ENCODE data around the gene RHBDF2. TPM values are rescaled to one million over a fixed set of nuclear protein-coding genes. Genes with fewer than 3 reads are reported as not detected.
A peak's percentile ranks its signal among the peaks of the same experiment; 100 is the strongest.

The RHBDF2 gene
- total RNA-seq, 1 donor from 2014 or later = 47.8 TPM

DNA sequence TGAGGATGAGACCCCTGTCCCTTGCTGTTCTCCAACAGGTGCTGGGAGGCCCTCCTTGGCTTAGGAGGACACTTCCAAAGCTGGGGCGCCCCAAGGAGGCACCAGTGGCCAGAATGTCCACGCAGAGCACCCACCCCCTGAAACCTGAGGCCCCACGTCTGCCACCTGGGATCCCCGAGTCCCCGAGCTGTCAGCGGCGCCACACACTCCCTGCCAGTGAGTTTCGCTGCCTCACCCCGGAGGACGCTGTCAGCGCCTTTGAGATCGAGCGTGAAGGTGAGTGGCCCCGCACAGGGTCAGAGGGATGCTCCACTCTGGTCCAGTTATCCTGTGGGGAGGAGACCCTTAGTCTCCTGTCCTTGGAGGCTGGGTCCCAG, 32.6 kb downstream of the RHBDF2 start:
- DNase-seq (peak; percentile 38), ATAC-seq (no peak)
- H3K27ac ChIP-seq = no peak overlapping the region
- no peaks in the 10 kb centered on the region for H3K9me3 ChIP-seq
- intact Hi-C loops (cut with DNase I) = loop anchor here (5.0 kb wide), 1 partner anchor 39 kb away; no protein-coding TSS in a partner anchor
- H3K27me3 ChIP-seq (ENCODE audit: low read depth) = no peaks in the 10 kb centered on the region
- H3K4me3 ChIP-seq = no peak overlapping the region
- H3K4me1 ChIP-seq = peaks cover 5% of the 10 kb centered on the region
- H3K36me3 ChIP-seq = peaks cover 34% of the 10 kb centered on the region
- TF ChIP-seq, protein P1, sequence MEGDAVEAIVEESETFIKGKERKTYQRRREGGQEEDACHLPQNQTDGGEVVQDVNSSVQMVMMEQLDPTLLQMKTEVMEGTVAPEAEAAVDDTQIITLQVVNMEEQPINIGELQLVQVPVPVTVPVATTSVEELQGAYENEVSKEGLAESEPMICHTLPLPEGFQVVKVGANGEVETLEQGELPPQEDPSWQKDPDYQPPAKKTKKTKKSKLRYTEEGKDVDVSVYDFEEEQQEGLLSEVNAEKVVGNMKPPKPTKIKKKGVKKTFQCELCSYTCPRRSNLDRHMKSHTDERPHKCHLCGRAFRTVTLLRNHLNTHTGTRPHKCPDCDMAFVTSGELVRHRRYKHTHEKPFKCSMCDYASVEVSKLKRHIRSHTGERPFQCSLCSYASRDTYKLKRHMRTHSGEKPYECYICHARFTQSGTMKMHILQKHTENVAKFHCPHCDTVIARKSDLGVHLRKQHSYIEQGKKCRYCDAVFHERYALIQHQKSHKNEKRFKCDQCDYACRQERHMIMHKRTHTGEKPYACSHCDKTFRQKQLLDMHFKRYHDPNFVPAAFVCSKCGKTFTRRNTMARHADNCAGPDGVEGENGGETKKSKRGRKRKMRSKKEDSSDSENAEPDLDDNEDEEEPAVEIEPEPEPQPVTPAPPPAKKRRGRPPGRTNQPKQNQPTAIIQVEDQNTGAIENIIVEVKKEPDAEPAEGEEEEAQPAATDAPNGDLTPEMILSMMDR (IDR thresholded peaks at IDR 0.05) = no peak

DNA sequence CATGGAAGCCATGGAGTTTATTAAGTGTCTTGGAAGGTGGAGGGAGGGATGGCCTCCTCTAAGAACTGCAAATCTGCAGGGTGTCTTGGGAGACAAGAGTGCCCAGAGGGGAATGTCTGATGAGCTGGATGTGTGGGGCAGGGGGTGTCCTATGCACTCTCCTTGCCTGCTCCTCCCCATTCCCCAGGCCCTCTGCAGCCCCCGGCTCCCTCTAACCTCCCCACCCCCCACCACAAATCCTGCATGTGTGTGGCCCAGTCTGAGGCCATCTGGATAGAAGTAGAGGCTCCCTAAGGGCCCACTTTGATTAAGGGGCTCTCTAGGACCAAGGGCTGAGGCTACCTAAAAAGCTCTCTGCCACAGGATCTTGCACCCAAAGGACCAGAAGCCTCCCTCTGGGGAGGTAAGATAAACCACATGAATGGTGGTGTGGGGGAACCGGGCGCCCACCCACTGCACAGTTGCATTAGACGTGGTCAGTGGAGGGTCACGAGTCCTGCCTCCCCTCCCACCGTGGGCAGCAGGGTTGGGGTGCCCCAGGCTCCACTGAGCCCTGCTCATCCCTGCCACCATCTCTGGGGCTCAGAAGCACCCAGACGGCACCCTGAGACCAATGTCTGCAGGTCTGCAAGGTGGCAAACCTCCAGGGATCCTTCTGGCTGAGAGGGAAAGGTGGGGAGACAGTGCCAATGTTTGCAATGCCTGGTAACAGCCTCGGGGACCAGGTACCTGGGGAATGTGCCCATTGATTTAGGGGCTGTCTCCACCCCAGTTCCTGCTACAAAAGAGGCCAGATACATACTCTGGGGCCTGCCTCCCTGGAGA, 33.2 kb downstream of the RHBDF2 start:
- H3K4me3 ChIP-seq = no peak overlapping the region
- no peaks in the 10 kb centered on the region for H3K27me3 ChIP-seq (ENCODE audit: low read depth)
- intact Hi-C loops (cut with DNase I) = loop anchor here (5.0 kb wide), 1 partner anchor 39 kb away; no protein-coding TSS in a partner anchor

DNA sequence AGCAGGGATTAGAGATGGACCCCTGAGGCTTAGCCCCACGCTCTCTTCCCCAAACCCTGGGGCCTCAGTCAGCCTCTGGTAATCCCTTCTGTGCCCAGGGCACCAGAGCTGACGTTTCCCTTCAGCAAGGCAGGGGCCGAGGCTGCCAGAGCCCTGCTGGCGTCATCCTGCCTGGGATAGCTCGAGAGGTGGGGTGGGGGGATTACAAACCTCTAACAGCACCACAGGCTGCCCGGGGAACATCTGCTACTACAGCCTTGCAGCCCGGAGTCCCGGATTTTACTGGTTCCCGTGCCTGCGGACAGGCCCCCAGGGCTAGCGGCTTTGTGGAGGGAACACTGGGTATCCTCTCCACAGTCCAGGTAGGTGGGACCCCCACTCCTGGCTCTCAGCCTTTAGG, 33.9 kb downstream of the RHBDF2 start, which contains the start of gene AANAT:
Gene AANAT (plus strand): TSS at position 238 of the 400 bp plus-strand sequence. CDS start 1,144 bp downstream, outside the sequence.
- peak; percentile 45 for DNase-seq
- no peak within 1 kb of the TSS for H3K4me3 ChIP-seq
- TF ChIP-seq, protein P1 (IDR thresholded peaks at IDR 0.05) = no peak
- no peaks in the 10 kb centered on the region for H3K9me3 ChIP-seq
- H3K27ac ChIP-seq = no peak within 1 kb of the TSS
- peaks cover 21% of the 10 kb centered on the region for H3K36me3 ChIP-seq
- ATAC-seq = no peak
- intact Hi-C loops (cut with DNase I) = loop anchor here (5.0 kb wide), 1 partner anchor 40 kb away; no protein-coding TSS in a partner anchor
- no peaks in the 10 kb centered on the region for H3K27me3 ChIP-seq (ENCODE audit: low read depth)
- H3K4me1 ChIP-seq = peaks cover 5% of the 10 kb centered on the region

More for the DNA sequence above, 33.2 kb downstream of the RHBDF2 start:
- TF ChIP-seq, protein P1 (IDR thresholded peaks at IDR 0.05) = no peak
- ATAC-seq = no peak
- Histone ChIP-seq H3K36me3 (peaks cover 28% of the 10 kb centered on the region), H3K4me1 (peaks cover 5% of the 10 kb centered on the region), H3K9me3 (no peaks in the 10 kb centered on the region), H3K27ac (no peak overlapping the region)
- DNase-seq = peak; percentile 41

DNA sequence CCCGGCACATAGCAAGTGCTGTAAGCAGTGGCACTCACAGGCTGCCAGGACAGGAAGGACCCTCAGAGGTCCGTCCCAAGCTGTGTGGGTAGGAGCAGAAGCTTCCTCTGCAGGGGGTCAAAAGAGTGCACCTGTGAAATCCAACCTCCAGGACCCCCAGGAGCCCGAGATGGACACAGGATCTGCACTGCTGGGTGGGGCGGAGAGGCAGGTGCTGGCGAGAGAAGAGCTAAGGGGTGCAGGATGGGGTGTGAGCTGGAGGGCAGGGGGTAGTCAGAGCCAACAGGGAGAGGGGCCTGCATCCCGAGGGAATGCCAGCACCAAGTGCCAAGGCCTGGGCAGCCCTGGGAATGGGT, 34.5 kb downstream of the RHBDF2 start:
- ATAC-seq (no peak), DNase-seq (peak; percentile 43)
- Histone ChIP-seq H3K9me3 (no peaks in the 10 kb centered on the region), H3K36me3 (peaks cover 15% of the 10 kb centered on the region), H3K4me3 (no peak overlapping the region), H3K27ac (no peak overlapping the region), H3K27me3 (ENCODE audit: low read depth) (no peaks in the 10 kb centered on the region), H3K4me1 (peaks cover 5% of the 10 kb centered on the region)
- TF ChIP-seq, protein P1 (IDR thresholded peaks at IDR 0.05) = no peak
- intact Hi-C loops (cut with DNase I) = loop anchor here (5.0 kb wide), 1 partner anchor 41 kb away; no protein-coding TSS in a partner anchor

DNA sequence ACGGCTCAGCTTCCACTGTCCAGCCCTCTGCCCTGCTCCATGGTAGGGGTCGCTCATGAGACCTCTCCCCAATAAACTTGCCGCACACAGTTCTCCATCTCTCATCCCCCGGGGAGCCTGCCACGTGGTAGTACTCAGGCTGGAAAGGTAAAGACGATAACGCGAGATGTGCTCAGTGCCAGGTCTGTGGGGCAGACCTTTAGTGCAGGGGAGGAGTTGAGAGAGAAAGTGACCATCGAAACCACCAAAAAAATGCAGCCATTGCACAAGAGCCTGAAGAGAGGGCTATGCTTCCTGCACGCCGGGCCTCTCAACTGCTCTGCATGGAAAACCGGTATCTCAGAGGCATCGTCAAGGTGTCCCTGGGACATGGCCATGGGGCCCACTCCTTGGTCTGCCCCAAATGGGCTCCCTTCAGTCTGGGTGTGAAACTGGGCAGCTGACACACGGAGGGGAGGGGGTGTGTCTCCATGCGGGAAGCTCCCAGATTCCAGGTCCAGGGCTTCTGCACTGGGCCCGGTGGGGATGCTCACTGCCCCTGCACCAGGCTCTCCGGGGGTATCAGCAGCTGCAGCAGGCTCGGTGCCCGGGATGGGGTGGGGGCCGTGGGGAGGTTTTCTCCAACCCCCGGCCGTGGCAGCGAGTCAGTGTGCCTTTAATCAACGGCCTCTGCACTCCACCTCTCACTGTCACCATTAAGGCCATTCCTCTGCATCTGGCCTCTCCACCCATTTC, 38.5 kb downstream of the RHBDF2 start:
- Histone ChIP-seq H3K27ac (no peak overlapping the region), H3K27me3 (ENCODE audit: low read depth) (no peaks in the 10 kb centered on the region), H3K4me3 (no peak overlapping the region), H3K36me3 (no peaks in the 10 kb centered on the region), H3K4me1 (peaks cover 5% of the 10 kb centered on the region), H3K9me3 (no peaks in the 10 kb centered on the region)
- intact Hi-C loops (cut with DNase I) = no loop called here
- DNase-seq = peak; percentile 44
- ATAC-seq = peak in 1 of 2 donors; percentile 40
- TF ChIP-seq, protein P1 (IDR thresholded peaks at IDR 0.05) = no peak

All from lower lobe of right lung (tissue), 2 donors.